Breast epithelium (tissue), 3 donors: ENCODE measurements around the gene NCDN.

ENCODE experiments used
- CTCF ChIP-seq, 3 donors: fragments of 450-650 bp; IDR thresholded peaks; one replicate each; pipeline ENCODE4 v1.5.1; 2016 to 2017; ENCODE audit warnings: antibody characterized with exemption in 3 of 3, mild to moderate bottlenecking in 3 of 3, moderate library complexity in 3 of 3
- POLR2A ChIP-seq: fragments of 450-650 bp; IDR thresholded peaks from one replicate; pipeline ENCODE4 v1.6.1; 2016; ENCODE audit warnings: antibody characterized with exemption, mild to moderate bottlenecking, moderate library complexity
- POLR2AphosphoS5 ChIP-seq, 3 donors: sonication (generic); formaldehyde crosslinking; IDR thresholded peaks; one replicate each; pipeline ENCODE4 v1.6.1; 2017; ENCODE audit warnings: antibody characterized with exemption in 3 of 3

GRCh38 chr1:35599411-35599810 is 41.8 kb downstream of the NCDN start:
- TF ChIP-seq CTCF (IDR thresholded peaks at IDR 0.05), result no peak
- TF ChIP-seq POLR2A, result no peak
- no peak for TF ChIP-seq POLR2AphosphoS5 (IDR thresholded peaks at IDR 0.05)
